TTC549 (cell line): ENCODE results near the gene TP53TG3B.
"Not testable (repeated sequence)": the region's sequence is repeated elsewhere in the genome, so short reads cannot be mapped to it uniquely, and the experiment has no call there.

Experiments
- FAIRE-seq: peaks from 2 replicates; lab custom pipeline; 2012; peaks lifted over from hg19 to GRCh38; lab: Jason Lieb, UNC

Gene TP53TG3B, protein sequence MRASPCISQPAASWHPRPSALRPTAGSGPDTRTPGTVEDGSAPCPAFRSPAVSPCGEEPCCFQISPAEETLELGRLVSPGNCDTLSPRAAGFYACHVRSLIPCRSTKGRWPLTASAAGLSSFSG

DNA sequence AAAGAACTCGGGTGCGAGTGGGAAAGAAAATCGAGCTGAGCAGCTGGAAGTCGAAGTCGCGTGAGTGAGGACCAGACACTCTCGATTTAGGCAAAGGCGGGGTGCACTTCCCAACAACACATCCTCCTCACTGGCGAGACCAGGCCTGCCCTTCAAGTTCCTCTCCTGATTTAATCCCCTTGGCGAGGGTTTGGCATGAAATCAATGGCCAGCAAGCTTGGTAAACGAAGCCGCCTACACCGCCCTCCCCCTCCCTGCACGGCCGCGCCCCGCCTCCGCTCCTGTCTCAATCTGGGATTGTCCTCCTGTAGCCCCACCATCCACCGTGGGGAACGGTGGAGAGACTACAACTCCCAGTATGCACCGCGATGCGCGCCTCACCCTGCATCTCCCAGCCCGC is at the start of gene TP53TG3B:
TP53TG3B (plus strand) TSS at position 301 of the 400 bp plus-strand sequence; CDS start at position 369, 68 bp downstream.
- not testable (repeated sequence) for FAIRE-seq

DNA sequence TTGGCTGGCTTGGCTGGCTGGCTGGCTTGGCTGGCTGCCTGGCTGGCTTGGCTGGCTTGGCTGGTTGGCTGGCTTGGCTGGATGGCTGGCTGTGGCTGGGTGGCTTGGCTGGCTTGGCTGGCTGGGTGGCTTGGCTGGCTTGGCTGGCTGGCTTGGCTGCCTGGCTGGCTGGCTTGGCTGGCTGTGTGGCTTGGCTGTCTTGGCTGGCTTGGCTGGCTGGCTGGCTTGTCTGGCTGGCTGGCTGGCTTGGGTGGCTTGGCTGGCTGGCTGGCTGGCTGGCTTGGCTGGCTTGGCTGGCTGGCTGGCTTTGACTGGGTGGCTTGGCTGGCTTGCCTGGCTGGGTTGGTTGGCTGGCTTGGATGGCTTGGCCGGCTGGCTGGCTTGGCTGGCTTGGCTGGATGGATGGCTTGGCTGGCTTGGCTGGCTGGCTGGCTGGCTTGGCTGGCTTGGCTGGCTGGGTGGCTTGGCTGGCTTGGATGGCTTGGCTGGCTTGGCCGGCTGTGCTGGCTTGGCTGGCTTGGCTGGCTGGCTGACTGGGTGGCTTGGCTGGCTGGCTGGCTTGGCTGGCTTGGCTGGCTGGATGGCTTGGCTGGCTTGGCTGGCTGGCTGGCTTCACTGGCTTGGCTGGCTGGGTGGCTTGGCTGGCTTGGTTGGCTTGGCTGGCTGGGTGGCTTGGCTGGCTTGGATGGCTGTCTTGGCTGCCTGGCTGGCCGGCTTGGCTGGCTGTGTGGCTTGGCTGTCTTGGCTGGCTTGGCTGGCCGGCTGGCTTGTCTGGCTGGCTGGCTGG is 24.2 kb upstream of the TP53TG3B start:
- not testable (repeated sequence) for FAIRE-seq

DNA sequence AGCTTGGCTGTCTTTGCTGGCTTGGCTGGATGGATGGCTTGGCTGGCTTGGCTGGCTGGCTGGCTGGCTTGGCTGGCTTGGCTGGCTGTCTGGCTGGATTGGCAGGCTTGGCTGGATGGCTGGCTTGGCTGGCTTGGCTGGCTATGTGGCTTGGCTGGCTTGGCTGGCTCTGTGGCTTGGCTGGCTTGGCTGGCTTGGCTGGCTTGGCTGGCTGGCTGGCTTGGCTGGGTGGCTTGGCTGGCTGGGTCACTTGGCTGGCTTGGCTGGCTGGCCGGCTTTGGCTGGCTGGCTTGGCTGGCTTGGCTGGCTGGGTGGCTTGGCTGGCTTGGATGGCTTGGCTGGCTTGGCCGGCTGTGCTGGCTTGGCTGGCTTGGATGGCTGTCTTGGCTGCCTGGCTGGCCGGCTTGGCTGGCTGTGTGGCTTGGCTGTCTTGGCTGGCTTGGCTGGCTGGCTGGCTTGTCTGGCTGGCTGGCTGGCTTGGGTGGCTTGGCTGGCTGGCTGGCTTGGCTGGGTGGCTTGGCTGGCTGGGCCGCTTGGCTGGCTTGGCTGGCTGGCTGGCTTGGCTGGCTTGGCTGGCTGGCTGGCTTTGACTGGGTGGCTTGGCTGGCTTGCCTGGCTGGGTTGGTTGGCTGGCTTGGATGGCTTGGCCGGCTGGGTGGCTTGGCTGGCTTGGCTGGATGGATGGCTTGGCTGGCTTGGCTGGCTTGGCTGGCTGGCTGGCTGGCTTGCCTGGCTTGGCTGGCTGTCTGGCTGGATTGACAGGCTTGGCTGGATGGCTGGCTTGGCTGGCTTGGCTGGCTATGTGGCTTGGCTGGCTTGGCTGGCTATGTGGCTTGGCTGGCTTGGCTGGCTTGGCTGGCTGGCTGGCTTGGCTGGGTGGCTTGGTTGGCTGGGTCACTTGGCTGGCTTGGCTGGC is 22.8 kb upstream of the TP53TG3B start:
- not testable (repeated sequence) for FAIRE-seq

DNA sequence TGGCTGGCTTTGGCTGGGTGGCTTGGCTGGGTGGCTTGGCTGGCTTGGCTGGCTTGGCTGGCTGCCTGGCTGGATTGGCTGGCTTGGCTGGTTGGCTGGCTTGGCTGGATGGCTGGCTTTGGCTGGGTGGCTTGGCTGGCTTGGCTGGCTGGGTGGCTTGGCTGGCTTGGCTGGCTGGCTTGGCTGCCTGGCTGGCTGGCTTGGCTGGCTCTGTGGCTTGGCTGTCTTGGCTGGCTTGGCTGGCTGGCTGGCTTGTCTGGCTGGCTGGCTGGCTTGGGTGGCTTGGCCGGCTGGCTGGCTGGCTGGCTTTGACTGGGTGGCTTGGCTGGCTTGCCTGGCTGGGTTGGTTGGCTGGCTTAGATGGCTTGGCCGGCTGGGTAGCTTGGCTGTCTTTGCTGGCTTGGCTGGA is 22.1 kb upstream of the TP53TG3B start:
- FAIRE-seq, result not testable (repeated sequence)

DNA sequence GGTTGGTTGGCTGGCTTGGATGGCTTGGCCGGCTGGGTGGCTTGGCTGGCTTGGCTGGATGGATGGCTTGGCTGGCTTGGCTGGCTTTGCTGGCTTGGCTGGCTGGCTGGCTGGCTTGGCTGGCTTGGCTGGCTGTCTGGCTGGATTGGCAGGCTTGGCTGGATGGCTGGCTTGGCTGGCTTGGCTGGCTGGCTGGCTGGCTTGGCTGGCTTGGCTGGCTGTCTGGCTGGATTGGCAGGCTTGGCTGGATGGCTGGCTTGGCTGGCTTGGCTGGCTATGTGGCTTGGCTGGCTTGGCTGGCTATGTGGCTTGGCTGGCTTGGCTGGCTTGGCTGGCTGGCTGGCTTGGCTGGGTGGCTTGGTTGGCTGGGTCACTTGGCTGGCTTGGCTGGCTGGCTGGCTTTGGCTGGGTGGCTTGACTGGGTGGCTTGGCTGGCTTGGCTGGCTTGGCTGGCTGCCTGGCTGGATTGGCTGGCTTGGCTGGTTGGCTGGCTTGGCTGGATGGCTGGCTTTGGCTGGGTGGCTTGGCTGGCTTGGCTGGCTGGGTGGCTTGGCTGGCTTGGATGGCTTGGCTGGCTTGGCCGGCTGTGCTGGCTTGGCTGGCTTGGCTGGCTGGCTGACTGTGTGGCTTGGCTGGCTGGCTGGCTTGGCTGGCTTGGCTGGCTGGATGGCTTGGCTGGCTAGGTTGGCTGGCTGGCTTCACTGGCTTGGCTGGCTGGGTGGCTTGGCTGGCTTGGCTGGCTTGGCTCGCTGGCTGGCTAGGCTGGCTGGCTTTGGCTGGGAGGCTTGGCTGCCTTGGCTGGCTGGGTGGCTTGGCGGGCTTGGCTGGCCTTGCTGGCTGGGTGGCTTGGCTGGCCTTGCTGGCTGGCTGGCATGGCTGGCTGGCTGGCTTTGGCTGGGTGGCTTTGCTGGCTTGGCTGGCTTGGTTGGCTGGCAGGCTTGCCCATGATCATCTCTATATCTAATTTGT is 21.3 kb upstream of the TP53TG3B start:
- not testable (repeated sequence) for FAIRE-seq
